ENCODE results near the gene BRD3.

DNA sequence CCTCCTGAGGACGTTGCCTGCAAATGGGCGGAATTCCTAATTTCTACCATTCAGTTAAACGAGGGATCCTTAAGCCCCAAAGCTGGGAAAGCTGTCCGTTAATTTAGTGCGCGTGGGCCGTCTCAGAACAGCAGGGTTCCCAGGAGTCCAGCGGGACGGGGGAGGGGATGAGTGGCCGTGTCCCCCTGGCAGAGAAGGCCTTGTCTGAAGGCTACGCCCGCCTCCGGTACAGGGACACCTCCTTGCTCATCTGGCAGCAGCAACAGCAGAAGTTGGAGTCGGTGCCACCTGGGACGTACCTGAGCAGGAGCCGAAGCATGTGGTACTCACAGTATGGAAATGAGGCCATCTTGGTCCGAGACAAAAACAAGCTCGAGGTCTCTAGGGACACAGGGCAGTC, 41.2 kb downstream of the BRD3 start:
- TF ChIP-seq CTCF (conservative IDR thresholded peaks at IDR 0.05) (no peak), EZH2 (IDR thresholded peaks at IDR 0.05; ENCODE audit: low read depth) (no peak)
